ENCODE data around the gene ODAD4. TPM values are rescaled to one million over a fixed set of nuclear protein-coding genes. Genes with fewer than 3 reads are reported as not detected.
"Not testable (repeated sequence)": the region's sequence is repeated elsewhere in the genome, so short reads cannot be mapped to it uniquely, and the experiment has no call there.

Gene ODAD4
- total RNA-seq, 1 donor from 2014 or later = 1.7 TPM

- intact Hi-C loops (cut with DNase I) = no loop called here
- H3K9me3 ChIP-seq = no peaks in the 10 kb centered on the region
- H3K36me3 ChIP-seq = no peaks in the 10 kb centered on the region
- DNase-seq (ENCODE audit: extremely low spot score in 2 of 2) = no peak
- no peak for TF ChIP-seq CTCF (IDR thresholded peaks at IDR 0.05)
- TF ChIP-seq POLR2A (IDR thresholded peaks at IDR 0.05) = no peak
- TF ChIP-seq POLR2AphosphoS5 (IDR thresholded peaks at IDR 0.05; ENCODE audit: insufficient read depth in 1 of 2, low read depth in 1 of 2) = no peak
- H3K4me3 ChIP-seq = no peak overlapping the region
- H3K27me3 ChIP-seq = no peaks in the 10 kb centered on the region
- H3K27ac ChIP-seq = no peak overlapping the region
- peaks cover 28% of the 10 kb centered on the region for H3K4me1 ChIP-seq
These were observed 9.8 kb upstream of the ODAD4 start for GRCh38 chr17:41920580-41920955.

- Histone ChIP-seq H3K9me3 (no peaks in the 10 kb centered on the region), H3K27me3 (no peaks in the 10 kb centered on the region), H3K27ac (no peak overlapping the region), H3K4me3 (no peak overlapping the region), H3K36me3 (no peaks in the 10 kb centered on the region), H3K4me1 (peaks cover 11% of the 10 kb centered on the region)
- no peak for DNase-seq (ENCODE audit: extremely low spot score in 2 of 2)
- intact Hi-C loops (cut with DNase I) = no loop called here
- TF ChIP-seq POLR2AphosphoS5 (IDR thresholded peaks at IDR 0.05; ENCODE audit: insufficient read depth in 1 of 2, low read depth in 1 of 2) = no peak
- no peak for TF ChIP-seq POLR2A (IDR thresholded peaks at IDR 0.05)
- no peak for TF ChIP-seq CTCF (IDR thresholded peaks at IDR 0.05)
These were observed 4.3 kb upstream of the ODAD4 start for GRCh38 chr17:41925991-41926590.

GRCh38 chr17:41928693-41929251, 1.6 kb upstream of the ODAD4 start:
- H3K4me3 ChIP-seq = no peak overlapping the region
- no peaks in the 10 kb centered on the region for H3K36me3 ChIP-seq
- no peak for DNase-seq (ENCODE audit: extremely low spot score in 2 of 2)
- H3K27ac ChIP-seq = no peak overlapping the region
- H3K27me3 ChIP-seq = no peaks in the 10 kb centered on the region
- intact Hi-C loops (cut with DNase I) = no loop called here
- TF ChIP-seq POLR2AphosphoS5 (IDR thresholded peaks at IDR 0.05; ENCODE audit: insufficient read depth in 1 of 2, low read depth in 1 of 2) (no peak), CTCF (IDR thresholded peaks at IDR 0.05) (no peak), POLR2A (IDR thresholded peaks at IDR 0.05) (no peak)
- H3K9me3 ChIP-seq = no peaks in the 10 kb centered on the region
- peaks cover 15% of the 10 kb centered on the region for H3K4me1 ChIP-seq

- H3K36me3 ChIP-seq; intact Hi-C loops (cut with DNase I); H3K9me3 ChIP-seq; H3K27me3 ChIP-seq; DNase-seq (ENCODE audit: extremely low spot score in 2 of 2): not testable (repeated sequence)
- peaks cover 15% of the 10 kb centered on the region for H3K4me1 ChIP-seq
- peak overlapping the region; percentile 41 to 63 for H3K4me3 ChIP-seq
- H3K27ac ChIP-seq = peak overlapping the region; percentile 75
These were observed 378 bp downstream of the ODAD4 start for GRCh38 chr17:41930833-41931156.

GRCh38 chr17:41931715-41932114, 1.3 kb downstream of the ODAD4 start:
- H3K27ac ChIP-seq; H3K4me3 ChIP-seq; intact Hi-C loops (cut with DNase I): not testable (repeated sequence)

GRCh38 chr17:41932816-41933389, 2.5 kb downstream of the ODAD4 start:
- TF ChIP-seq CTCF (IDR thresholded peaks at IDR 0.05) = no peak
- no peak for TF ChIP-seq POLR2AphosphoS5 (IDR thresholded peaks at IDR 0.05; ENCODE audit: insufficient read depth in 1 of 2, low read depth in 1 of 2)
- TF ChIP-seq POLR2A (IDR thresholded peaks at IDR 0.05) = no peak
- Histone ChIP-seq H3K4me3 (no peak overlapping the region), H3K4me1 (peaks cover 15% of the 10 kb centered on the region), H3K27me3 (no peaks in the 10 kb centered on the region), H3K9me3 (no peaks in the 10 kb centered on the region), H3K27ac (no peak overlapping the region), H3K36me3 (no peaks in the 10 kb centered on the region)
- DNase-seq (ENCODE audit: extremely low spot score in 2 of 2) = no peak
- intact Hi-C loops (cut with DNase I) = no loop called here

More at GRCh38 chr17:41931715-41932114, 1.3 kb downstream of the ODAD4 start:
- H3K27me3 ChIP-seq; H3K9me3 ChIP-seq; H3K36me3 ChIP-seq; DNase-seq (ENCODE audit: extremely low spot score in 2 of 2): not testable (repeated sequence)
- H3K4me1 ChIP-seq = peaks cover 15% of the 10 kb centered on the region
